H9 (cell line): Measurements from ENCODE around the gene IQGAP2. TPM values are rescaled to one million over a fixed set of nuclear protein-coding genes. Genes with fewer than 3 reads are reported as not detected.

Experiments
- DNase-seq: peaks from one replicate; pipeline ENCODE4 v3.0.0-alpha.2; 2017
- H2AFZ ChIP-seq: one replicate; pipeline ENCODE4 v1.6.1; 2013; ENCODE audit warnings: mild to moderate bottlenecking, low read length, control low read depth, moderate library complexity
- H2AK5ac ChIP-seq: 2 replicates; pipeline ENCODE4 v1.6.1; 2013; ENCODE audit warnings: low read length, control low read depth, mixed read lengths; ENCODE audit not compliant: insufficient read length
- H2BK120ac ChIP-seq: one replicate; pipeline ENCODE4 v1.6.1; 2013; ENCODE audit warnings: low read depth, mild to moderate bottlenecking, low read length, control low read depth, inconsistent platforms; ENCODE audit not compliant: poor library complexity, severe bottlenecking
- H2BK12ac ChIP-seq: 2 replicates; pipeline ENCODE4 v1.6.1; 2013; ENCODE audit warnings: low read length, control low read depth, mixed read lengths, low read depth; ENCODE audit not compliant: insufficient read length
- H2BK15ac ChIP-seq: 2 replicates; pipeline ENCODE4 v1.6.1; 2013; ENCODE audit warnings: low read depth, low read length, control low read depth
- H2BK20ac ChIP-seq: one replicate; pipeline ENCODE4 v1.6.1; 2013; ENCODE audit warnings: low read depth, mild to moderate bottlenecking, low read length, control low read depth, inconsistent platforms; ENCODE audit not compliant: poor library complexity, severe bottlenecking
- H2BK5ac ChIP-seq: 2 replicates; pipeline ENCODE4 v1.6.1; 2013; ENCODE audit warnings: low read length, control low read depth, mixed read lengths; ENCODE audit not compliant: insufficient read length
- H3K14ac ChIP-seq: 2 replicates; pipeline ENCODE4 v1.6.1; 2013; ENCODE audit warnings: low read length, control low read depth; ENCODE audit not compliant: insufficient read depth
- H3K18ac ChIP-seq: 2 replicates; pipeline ENCODE4 v1.6.1; 2013; ENCODE audit warnings: low read depth, mild to moderate bottlenecking, mixed read lengths, low read length, control low read depth; ENCODE audit not compliant: insufficient read length
- H3K23ac ChIP-seq: 2 replicates; pipeline ENCODE4 v1.6.1; 2013; ENCODE audit warnings: low read length, control low read depth, mixed read lengths, low read depth; ENCODE audit not compliant: insufficient read length
- H3K23me2 ChIP-seq: 2 replicates; pipeline ENCODE4 v1.6.1; 2013; ENCODE audit warnings: low read depth, mild to moderate bottlenecking, mixed read lengths, low read length, control low read depth; ENCODE audit not compliant: insufficient read length, poor library complexity, severe bottlenecking
- H3K27ac ChIP-seq: 2 replicates; pipeline ENCODE4 v1.5.1; 2013; ENCODE audit warnings: low read length, control low read depth, mixed read lengths, low read depth; ENCODE audit not compliant: insufficient read length
- H3K27me3 ChIP-seq: 2 replicates; pipeline ENCODE4 v1.6.1; 2013; ENCODE audit warnings: low read length, control low read depth, inconsistent platforms; ENCODE audit not compliant: insufficient read depth
- H3K4ac ChIP-seq: 2 replicates; pipeline ENCODE4 v1.6.1; 2013; ENCODE audit warnings: low read depth, mild to moderate bottlenecking, control low read depth, inconsistent platforms, low read length, moderate library complexity
- H3K4me1 ChIP-seq: 2 replicates; pipeline ENCODE4 v1.6.1; 2013; ENCODE audit warnings: low read length, control low read depth, inconsistent platforms; ENCODE audit not compliant: insufficient read depth
- H3K4me2 ChIP-seq: 2 replicates; pipeline ENCODE4 v1.6.1; 2013; ENCODE audit warnings: low read length, control low read depth, mixed read lengths; ENCODE audit not compliant: insufficient read length, insufficient read depth
- H3K56ac ChIP-seq: 2 replicates; pipeline ENCODE4 v1.6.1; 2013; ENCODE audit warnings: low read depth, mild to moderate bottlenecking, mixed read lengths, low read length, control low read depth; ENCODE audit not compliant: insufficient read length
- H3K79me1 ChIP-seq: 2 replicates; pipeline ENCODE4 v1.6.1; 2013; ENCODE audit warnings: low read depth, mild to moderate bottlenecking, moderate library complexity, low read length, control low read depth, inconsistent platforms; ENCODE audit not compliant: insufficient read depth, poor library complexity, severe bottlenecking
- H3K79me2 ChIP-seq: 2 replicates; pipeline ENCODE4 v1.6.1; 2013; ENCODE audit warnings: low read length, control low read depth, inconsistent platforms; ENCODE audit not compliant: insufficient read depth
- H3K9ac ChIP-seq: 2 replicates; pipeline ENCODE4 v1.6.1; 2013; ENCODE audit warnings: low read length, control low read depth, mixed read lengths; ENCODE audit not compliant: insufficient read length; ENCODE audit errors: extremely low read depth
- H3K9me3 ChIP-seq: one replicate; pipeline ENCODE4 v1.6.1; 2013; ENCODE audit warnings: low read depth, low read length, inconsistent platforms; ENCODE audit not compliant: control insufficient read depth
- H3T11ph ChIP-seq: one replicate; pipeline ENCODE4 v1.6.1; 2013; ENCODE audit warnings: mild to moderate bottlenecking, low read length, control low read depth, inconsistent platforms
- H4K20me1 ChIP-seq: one replicate; pipeline ENCODE4 v1.6.1; 2013; ENCODE audit not compliant: control insufficient read depth, insufficient read length, insufficient read depth
- H4K5ac ChIP-seq: 2 replicates; pipeline ENCODE4 v1.6.1; 2013; ENCODE audit warnings: low read depth, mild to moderate bottlenecking, mixed read lengths, low read length, control low read depth; ENCODE audit not compliant: insufficient read length
- H4K8ac ChIP-seq: replicated peaks from 2 replicates; pipeline ENCODE4 v1.6.1; 2013; ENCODE audit warnings: low read length, control low read depth, mixed read lengths, low read depth; ENCODE audit not compliant: insufficient read length
- H4K91ac ChIP-seq: 2 replicates; pipeline ENCODE4 v1.6.1; 2013; ENCODE audit warnings: low read depth, mild to moderate bottlenecking, moderate library complexity, mixed read lengths, low read length, control low read depth; ENCODE audit not compliant: insufficient read length
- H3K27ac Mint-ChIP-seq, 3 experiments: 2 replicates in 2 of 3; 3 replicates in 1 of 3; pipeline ENCODE4 v1.8.0; 2020 to 2021; ENCODE audit warnings: mixed read lengths in 3 of 3, mild to moderate bottlenecking in 1 of 3, moderate library complexity in 1 of 3
- H3K27me3 Mint-ChIP-seq: 2 replicates; pipeline ENCODE4 v1.8.0; 2021; ENCODE audit warnings: low read depth, mild to moderate bottlenecking, moderate library complexity, mixed read lengths
- H3K36me3 Mint-ChIP-seq, 3 experiments: 2 replicates in 2 of 3; 3 replicates in 1 of 3; pipeline ENCODE4 v1.8.0; 2020 to 2021; ENCODE audit warnings: low read depth in 3 of 3, mixed read lengths in 3 of 3; ENCODE audit not compliant: insufficient read depth in 1 of 3
- H3K4me1 Mint-ChIP-seq, 2 experiments: 2 replicates each; pipeline ENCODE4 v1.8.0; 2020; ENCODE audit warnings: mixed read lengths in 2 of 2
- H3K4me3 Mint-ChIP-seq, 2 experiments: 2 replicates in 1 of 2; 3 replicates in 1 of 2; pipeline ENCODE4 v1.8.0; 2020 to 2021; ENCODE audit warnings: mild to moderate bottlenecking in 2 of 2, mixed read lengths in 2 of 2, moderate library complexity in 1 of 2
- H3K9me3 Mint-ChIP-seq, 2 experiments: 2 replicates in 1 of 2; 3 replicates in 1 of 2; pipeline ENCODE4 v1.8.0; 2020; ENCODE audit warnings: mild to moderate bottlenecking in 2 of 2, mixed read lengths in 2 of 2, moderate library complexity in 1 of 2
- WGBS: extraction: QIAGEN DNeasy Blood & Tissue Kit; methylation state at CpG from one replicate; pipeline ENCODE4 v1.1.7; 2013; ENCODE audit warnings: missing lambda C conversion rate, low lambda C conversion rate, mixed read lengths; ENCODE audit not compliant: insufficient read length; ENCODE audit errors: extremely low coverage; 5-methylcytosine and 5-hydroxymethylcytosine counted together
- total RNA-seq: library from RNA; stranded (reverse); gene quantifications from 2 replicates; pipeline ENCODE4 v1.2.1, GENCODE V29; 2021
- TF ChIP-seq, protein P1 (sequence below): fragments of 200-600 bp; sonication (generic); conservative IDR thresholded peaks from 3 replicates; pipeline ENCODE4 v1.8.0; 2021; ENCODE audit warnings: antibody characterized with exemption, mild to moderate bottlenecking

The IQGAP2 gene
- total RNA-seq, 1 experiment from 2014 or later, result 22.5 TPM

- Histone ChIP-seq H3K18ac (no peak overlapping the region), H3K4ac (no peak overlapping the region), H3K27me3 (no peaks in the 10 kb centered on the region), H4K20me1 (no peaks in the 10 kb centered on the region), H3K79me1 (no peaks in the 10 kb centered on the region), H2BK12ac (no peak overlapping the region), H4K8ac (no peak overlapping the region), H2BK15ac (no peak overlapping the region), H2BK20ac (no peak overlapping the region), H3K56ac (no peak overlapping the region), H2BK5ac (no peak overlapping the region), H3T11ph (no peak overlapping the region), H3K9me3 (no peaks in the 10 kb centered on the region), H2AFZ (no peak overlapping the region), H2AK5ac (no peak overlapping the region), H3K14ac (no peak overlapping the region), H4K91ac (no peak overlapping the region), H3K9ac (no peak overlapping the region), H3K4me1 (peaks cover 8% of the 10 kb centered on the region), H2BK120ac (no peak overlapping the region), H3K23me2 (no peaks in the 10 kb centered on the region), H3K4me2 (no peak overlapping the region), H3K79me2 (peaks cover 2% of the 10 kb centered on the region; the same call in 1 of the 2 replicates), H3K27ac (no peak overlapping the region), H4K5ac (no peak overlapping the region), H3K23ac (no peak overlapping the region)
- DNase-seq, result no peak
- H3K36me3 Mint-ChIP-seq, result peaks cover 0 to 8% (median 0%) of the 10 kb centered on the region in 3 experiments; a peak in 4 of 7 replicates
- no peak overlapping the region for H3K4me3 Mint-ChIP-seq
- no peaks in the 10 kb centered on the region for H3K27me3 Mint-ChIP-seq
- H3K9me3 Mint-ChIP-seq, result no peaks in the 10 kb centered on the region
- H3K4me1 Mint-ChIP-seq, result peaks cover 18 to 23% of the 10 kb centered on the region in 2 experiments
- no CpG with 5 or more reads among the region's 4 CpGs for WGBS
- H3K27ac Mint-ChIP-seq, result no peak overlapping the region; a peak in 2 of 7 replicates
- TF ChIP-seq, protein P1, sequence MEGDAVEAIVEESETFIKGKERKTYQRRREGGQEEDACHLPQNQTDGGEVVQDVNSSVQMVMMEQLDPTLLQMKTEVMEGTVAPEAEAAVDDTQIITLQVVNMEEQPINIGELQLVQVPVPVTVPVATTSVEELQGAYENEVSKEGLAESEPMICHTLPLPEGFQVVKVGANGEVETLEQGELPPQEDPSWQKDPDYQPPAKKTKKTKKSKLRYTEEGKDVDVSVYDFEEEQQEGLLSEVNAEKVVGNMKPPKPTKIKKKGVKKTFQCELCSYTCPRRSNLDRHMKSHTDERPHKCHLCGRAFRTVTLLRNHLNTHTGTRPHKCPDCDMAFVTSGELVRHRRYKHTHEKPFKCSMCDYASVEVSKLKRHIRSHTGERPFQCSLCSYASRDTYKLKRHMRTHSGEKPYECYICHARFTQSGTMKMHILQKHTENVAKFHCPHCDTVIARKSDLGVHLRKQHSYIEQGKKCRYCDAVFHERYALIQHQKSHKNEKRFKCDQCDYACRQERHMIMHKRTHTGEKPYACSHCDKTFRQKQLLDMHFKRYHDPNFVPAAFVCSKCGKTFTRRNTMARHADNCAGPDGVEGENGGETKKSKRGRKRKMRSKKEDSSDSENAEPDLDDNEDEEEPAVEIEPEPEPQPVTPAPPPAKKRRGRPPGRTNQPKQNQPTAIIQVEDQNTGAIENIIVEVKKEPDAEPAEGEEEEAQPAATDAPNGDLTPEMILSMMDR, result no peak
These were observed 54.8 kb downstream of the IQGAP2 start for GRCh38 chr5:76457674-76458485.
